ENCODE data around the gene MAPK9.

The MAPK9 gene
- total RNA-seq: 31.5 to 37.3 (median 37.0) reads per million in 3 donors

DNA sequence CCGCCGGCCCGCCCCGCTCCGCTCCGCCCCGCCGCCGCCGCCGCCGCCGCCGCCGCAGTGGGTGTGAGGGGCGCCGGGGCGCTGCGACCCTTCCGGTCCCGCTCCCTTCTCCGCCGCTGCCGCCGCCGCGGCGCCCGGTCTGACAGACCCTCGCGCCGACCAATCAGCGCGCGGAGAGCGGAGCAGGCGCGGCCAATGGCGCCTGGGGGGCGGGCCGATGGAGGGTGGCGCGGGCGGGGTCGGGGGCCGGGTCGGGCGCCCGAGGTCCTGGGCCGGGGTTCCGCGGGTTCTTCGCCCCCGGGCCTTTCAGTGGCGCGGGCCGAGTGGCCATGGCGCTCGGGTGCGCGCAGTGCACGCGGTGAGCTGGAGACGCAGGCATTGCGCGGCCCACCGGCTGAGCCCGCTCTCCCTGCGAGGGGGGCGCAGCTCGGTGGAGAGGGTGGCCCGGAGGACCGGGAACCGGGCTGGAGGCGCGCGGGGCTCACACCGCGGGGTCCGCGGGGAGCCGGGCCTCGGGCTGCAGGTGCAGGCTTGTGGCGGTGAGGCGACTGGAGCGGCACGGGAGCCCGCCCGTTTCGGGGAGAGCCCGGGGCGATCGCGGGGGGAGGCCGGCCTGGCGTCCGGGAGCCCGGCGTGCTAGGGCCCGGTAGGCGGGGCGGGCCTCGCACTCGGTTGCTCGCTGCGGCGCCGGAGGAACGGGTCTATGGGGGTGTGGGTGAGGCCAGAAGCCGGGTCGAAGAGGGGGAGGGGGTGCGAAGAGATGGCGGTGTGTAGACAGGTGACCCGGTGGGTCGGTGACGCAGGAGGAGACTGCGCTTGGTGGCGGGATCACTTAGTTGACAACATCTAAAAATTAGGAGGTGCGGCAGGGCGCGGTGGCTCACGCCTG is at the start of gene MAPK9:
MAPK9 (minus strand) TSS at position 141 of the 889 bp plus-strand sequence. CDS start 11,522 bp downstream, outside the sequence.
- Histone ChIP-seq H3K27me3 (replicated peaks; ENCODE audit: control insufficient read depth, insufficient read depth, low read length, poor library complexity, severe bottlenecking) (no peaks in the 10 kb centered on the region), H3K9me3 (ENCODE audit: control insufficient read depth, low read length) (no peaks in the 10 kb centered on the region), H3K4me3 (ENCODE audit: insufficient read depth, low read depth, low read length, poor library complexity, severe bottlenecking) (peak within 1 kb of the TSS; percentile 92), H3K4me1 (ENCODE audit: control insufficient read depth, insufficient read depth, low read length, poor library complexity, severe bottlenecking) (peaks cover 15% of the 10 kb centered on the region), H3K27ac (ENCODE audit: insufficient read depth, low read length, poor library complexity, severe bottlenecking) (peak within 1 kb of the TSS; percentile 94), H3K36me3 (ENCODE audit: control insufficient read depth, insufficient read depth, low read length) (no peaks in the 10 kb centered on the region)
- DNase-seq: peak; percentile 74 to 79 (median 78)

GRCh38 chr5:180341595-180341994 is 49.7 kb upstream of the MAPK9 start:
- H3K4me3 ChIP-seq (ENCODE audit: insufficient read depth, low read depth, low read length, poor library complexity, severe bottlenecking): no peak overlapping the region
- no peaks in the 10 kb centered on the region for H3K4me1 ChIP-seq (ENCODE audit: control insufficient read depth, insufficient read depth, low read length, poor library complexity, severe bottlenecking)
- no peaks in the 10 kb centered on the region for H3K36me3 ChIP-seq (ENCODE audit: control insufficient read depth, insufficient read depth, low read length)
- no peak for DNase-seq
- H3K9me3 ChIP-seq (ENCODE audit: control insufficient read depth, low read length): no peaks in the 10 kb centered on the region
- no peak overlapping the region for H3K27ac ChIP-seq (ENCODE audit: insufficient read depth, low read length, poor library complexity, severe bottlenecking)
- no peaks in the 10 kb centered on the region for H3K27me3 ChIP-seq (replicated peaks; ENCODE audit: control insufficient read depth, insufficient read depth, low read length, poor library complexity, severe bottlenecking)

DNA sequence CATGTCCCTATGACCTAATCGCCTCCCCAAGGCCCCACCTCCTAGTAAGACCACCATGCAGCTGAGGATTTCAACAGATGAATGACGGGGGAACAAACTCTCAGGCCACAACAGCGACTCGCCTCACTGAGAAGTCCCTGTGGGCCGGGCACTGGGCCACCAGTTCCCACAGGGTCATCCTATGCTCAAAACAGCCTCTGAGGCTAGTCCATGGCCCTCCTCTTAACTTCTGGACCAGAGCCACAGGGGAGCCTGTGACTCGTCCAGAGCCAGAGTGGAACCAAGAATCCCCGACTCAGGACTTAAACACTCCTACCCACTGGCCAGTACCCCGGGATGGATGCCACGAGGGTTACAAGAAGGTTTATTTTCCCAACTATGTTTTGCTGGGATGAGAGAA is 49.0 kb upstream of the MAPK9 start:
- no peaks in the 10 kb centered on the region for H3K27me3 ChIP-seq (replicated peaks; ENCODE audit: control insufficient read depth, insufficient read depth, low read length, poor library complexity, severe bottlenecking)
- no peaks in the 10 kb centered on the region for H3K4me1 ChIP-seq (ENCODE audit: control insufficient read depth, insufficient read depth, low read length, poor library complexity, severe bottlenecking)
- H3K9me3 ChIP-seq (ENCODE audit: control insufficient read depth, low read length): no peaks in the 10 kb centered on the region
- no peaks in the 10 kb centered on the region for H3K36me3 ChIP-seq (ENCODE audit: control insufficient read depth, insufficient read depth, low read length)
- no peak overlapping the region for H3K27ac ChIP-seq (ENCODE audit: insufficient read depth, low read length, poor library complexity, severe bottlenecking)
- H3K4me3 ChIP-seq (ENCODE audit: insufficient read depth, low read depth, low read length, poor library complexity, severe bottlenecking): no peak overlapping the region
- no peak for DNase-seq

DNA sequence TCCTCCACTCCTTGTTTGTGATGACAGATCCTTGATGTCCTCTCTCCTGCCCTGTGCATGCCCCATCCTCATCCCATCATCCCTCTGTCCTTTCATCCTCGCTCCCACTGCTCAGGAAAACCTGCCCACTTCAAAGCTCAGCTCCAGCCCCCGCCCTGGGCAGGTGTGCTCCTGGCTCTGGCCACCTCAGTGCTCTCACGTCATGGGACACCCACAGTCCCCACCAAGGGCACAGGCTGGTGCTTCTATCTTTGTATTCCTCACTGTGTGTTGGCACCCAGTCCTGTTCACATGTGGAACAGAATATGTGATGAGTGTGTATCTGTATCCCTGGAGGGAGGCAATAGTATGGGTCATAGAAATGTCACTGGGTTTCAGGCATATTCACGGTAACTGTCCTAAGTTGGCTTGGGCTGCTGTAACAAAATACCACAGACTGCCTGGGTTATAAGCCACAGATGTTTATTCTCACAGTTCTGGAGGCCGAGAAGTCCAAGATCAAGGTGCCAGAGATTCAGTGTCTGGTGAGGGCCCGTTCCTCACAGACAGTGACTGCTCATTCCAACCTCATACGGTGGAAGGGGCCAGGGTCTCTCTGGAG is 47.8 kb upstream of the MAPK9 start:
- Histone ChIP-seq H3K27me3 (replicated peaks; ENCODE audit: control insufficient read depth, insufficient read depth, low read length, poor library complexity, severe bottlenecking) (no peaks in the 10 kb centered on the region), H3K9me3 (ENCODE audit: control insufficient read depth, low read length) (no peaks in the 10 kb centered on the region), H3K4me1 (ENCODE audit: control insufficient read depth, insufficient read depth, low read length, poor library complexity, severe bottlenecking) (no peaks in the 10 kb centered on the region), H3K4me3 (ENCODE audit: insufficient read depth, low read depth, low read length, poor library complexity, severe bottlenecking) (no peak overlapping the region), H3K27ac (ENCODE audit: insufficient read depth, low read length, poor library complexity, severe bottlenecking) (no peak overlapping the region), H3K36me3 (ENCODE audit: control insufficient read depth, insufficient read depth, low read length) (no peaks in the 10 kb centered on the region)
- DNase-seq: no peak

DNA sequence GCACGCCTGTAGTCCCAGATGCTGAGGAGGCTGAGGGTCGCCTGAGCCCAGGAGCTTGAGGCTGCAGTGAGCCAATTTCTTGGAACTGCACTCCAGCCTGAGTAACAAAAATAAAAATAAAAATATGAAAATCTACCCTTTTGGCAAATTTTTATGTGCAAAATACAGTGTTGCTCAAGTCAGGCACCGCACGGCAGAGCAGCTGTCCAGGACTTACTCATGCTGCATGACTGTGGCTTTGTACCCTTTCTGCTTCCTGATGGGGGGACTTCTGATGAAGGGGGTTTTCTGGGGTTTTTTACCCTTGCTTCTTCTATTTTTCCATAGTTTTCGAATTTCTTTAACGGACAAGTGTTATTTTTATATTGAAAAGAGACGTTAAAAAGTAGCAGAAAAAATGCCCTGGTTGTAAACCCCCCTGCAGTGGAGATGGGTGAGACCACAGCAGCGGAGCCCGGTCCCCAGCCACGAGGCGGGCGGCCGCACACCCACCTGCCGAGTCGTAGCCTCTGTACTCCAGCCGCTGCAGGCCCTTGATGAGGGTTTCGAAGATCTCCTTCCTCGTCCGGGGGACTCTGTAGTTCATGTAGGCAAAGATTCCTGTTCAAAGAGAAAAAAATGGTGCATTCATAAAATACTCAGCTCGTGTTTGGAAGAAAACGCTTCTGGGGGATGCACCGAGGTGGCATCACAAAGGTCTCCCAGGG is 46.3 kb upstream of the MAPK9 start:
- Histone ChIP-seq H3K27ac (ENCODE audit: insufficient read depth, low read length, poor library complexity, severe bottlenecking) (no peak overlapping the region), H3K27me3 (replicated peaks; ENCODE audit: control insufficient read depth, insufficient read depth, low read length, poor library complexity, severe bottlenecking) (peaks cover 2% of the 10 kb centered on the region), H3K4me3 (ENCODE audit: insufficient read depth, low read depth, low read length, poor library complexity, severe bottlenecking) (no peak overlapping the region), H3K4me1 (ENCODE audit: control insufficient read depth, insufficient read depth, low read length, poor library complexity, severe bottlenecking) (no peaks in the 10 kb centered on the region), H3K9me3 (ENCODE audit: control insufficient read depth, low read length) (no peaks in the 10 kb centered on the region), H3K36me3 (ENCODE audit: control insufficient read depth, insufficient read depth, low read length) (no peaks in the 10 kb centered on the region)
- no peak for DNase-seq

- no peaks in the 10 kb centered on the region for H3K9me3 ChIP-seq (ENCODE audit: control insufficient read depth, low read length)
- H3K36me3 ChIP-seq (ENCODE audit: control insufficient read depth, insufficient read depth, low read length): no peaks in the 10 kb centered on the region
- no peak for DNase-seq
- H3K4me3 ChIP-seq (ENCODE audit: insufficient read depth, low read depth, low read length, poor library complexity, severe bottlenecking): no peak overlapping the region
- no peak overlapping the region for H3K27ac ChIP-seq (ENCODE audit: insufficient read depth, low read length, poor library complexity, severe bottlenecking)
- peaks cover 2% of the 10 kb centered on the region for H3K27me3 ChIP-seq (replicated peaks; ENCODE audit: control insufficient read depth, insufficient read depth, low read length, poor library complexity, severe bottlenecking)
- H3K4me1 ChIP-seq (ENCODE audit: control insufficient read depth, insufficient read depth, low read length, poor library complexity, severe bottlenecking): no peaks in the 10 kb centered on the region
Measured at GRCh38 chr5:180336234-180337020, 44.5 kb upstream of the MAPK9 start.

DNA sequence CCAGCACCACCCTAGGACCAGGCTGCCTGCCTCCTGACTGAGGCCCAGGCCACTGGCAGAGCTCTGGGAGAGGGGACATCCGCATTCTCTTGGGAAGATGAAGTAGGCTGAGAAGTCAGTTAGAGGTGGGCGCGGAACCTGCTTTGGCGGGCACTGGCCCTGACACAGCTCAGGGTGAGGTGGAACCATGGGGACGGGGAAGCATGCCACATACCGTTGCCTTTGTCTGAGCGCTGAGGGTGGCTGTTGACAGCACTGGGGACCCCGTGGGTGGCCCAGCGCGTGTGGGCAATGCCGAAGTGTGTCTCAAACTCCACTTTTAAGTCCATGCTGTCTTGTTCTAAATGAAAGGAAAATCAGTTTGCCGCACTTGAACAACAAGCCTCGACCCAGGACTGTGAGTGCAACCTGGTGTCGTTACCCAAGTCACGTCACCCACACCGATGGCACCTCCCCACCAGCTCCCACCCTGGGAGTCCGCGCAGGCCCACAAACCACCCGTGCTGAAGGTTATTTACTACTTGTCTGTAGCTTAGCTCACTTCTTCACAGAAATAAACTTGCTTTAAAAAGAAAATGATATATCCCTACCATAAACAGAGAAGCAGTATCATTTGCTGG is 43.8 kb upstream of the MAPK9 start:
- H3K27me3 ChIP-seq (replicated peaks; ENCODE audit: control insufficient read depth, insufficient read depth, low read length, poor library complexity, severe bottlenecking): peaks cover 2% of the 10 kb centered on the region
- DNase-seq: no peak

DNA sequence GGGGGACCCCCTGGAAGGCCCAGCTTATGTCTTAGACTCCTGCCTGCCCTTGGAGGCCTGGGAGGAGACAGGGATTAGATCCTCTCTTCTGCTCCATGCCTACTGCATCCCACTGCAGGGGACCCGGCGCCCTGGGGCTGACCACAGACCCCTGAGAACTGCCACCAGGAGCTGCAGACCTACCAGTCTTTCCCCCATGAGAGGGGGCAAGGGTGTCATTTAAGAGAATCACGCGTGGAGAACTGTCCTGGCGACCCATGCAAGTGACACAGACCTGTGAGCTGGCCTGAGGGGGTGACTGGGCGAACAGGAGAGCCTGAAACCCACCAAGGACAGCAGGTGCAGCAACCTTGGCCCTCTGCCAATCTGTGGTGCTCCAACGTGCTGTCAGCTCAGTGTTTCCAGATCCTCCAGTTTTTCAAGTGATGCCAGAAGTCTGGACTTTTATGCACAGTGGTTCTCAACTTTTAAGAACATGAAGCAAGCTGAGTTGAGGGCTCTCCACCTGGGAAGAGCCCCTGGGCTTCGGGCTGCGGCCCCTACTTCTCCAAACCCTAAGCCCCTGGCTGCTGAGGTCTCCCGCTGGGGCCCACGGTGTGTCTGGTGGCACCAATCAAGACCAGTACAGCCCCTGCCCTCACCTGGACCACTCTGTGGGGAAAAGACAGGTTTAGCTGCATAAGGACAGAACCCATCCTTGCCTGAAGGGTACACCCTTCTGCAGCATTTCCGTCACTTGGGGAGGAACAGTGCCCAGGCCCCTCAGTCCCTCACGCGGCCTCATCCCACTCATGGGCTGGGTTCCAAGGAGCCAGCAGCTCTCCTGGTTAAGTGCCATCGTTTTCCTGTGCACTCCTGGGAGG is 43.1 kb upstream of the MAPK9 start:
- Histone ChIP-seq H3K27me3 (replicated peaks; ENCODE audit: control insufficient read depth, insufficient read depth, low read length, poor library complexity, severe bottlenecking) (peaks cover 2% of the 10 kb centered on the region), H3K9me3 (ENCODE audit: control insufficient read depth, low read length) (no peaks in the 10 kb centered on the region), H3K36me3 (ENCODE audit: control insufficient read depth, insufficient read depth, low read length) (no peaks in the 10 kb centered on the region), H3K27ac (ENCODE audit: insufficient read depth, low read length, poor library complexity, severe bottlenecking) (no peak overlapping the region), H3K4me3 (ENCODE audit: insufficient read depth, low read depth, low read length, poor library complexity, severe bottlenecking) (no peak overlapping the region), H3K4me1 (ENCODE audit: control insufficient read depth, insufficient read depth, low read length, poor library complexity, severe bottlenecking) (no peaks in the 10 kb centered on the region)
- no peak for DNase-seq

More for the DNA sequence above, 43.8 kb upstream of the MAPK9 start:
- Histone ChIP-seq H3K36me3 (ENCODE audit: control insufficient read depth, insufficient read depth, low read length) (no peaks in the 10 kb centered on the region), H3K9me3 (ENCODE audit: control insufficient read depth, low read length) (no peaks in the 10 kb centered on the region), H3K27ac (ENCODE audit: insufficient read depth, low read length, poor library complexity, severe bottlenecking) (no peak overlapping the region), H3K4me1 (ENCODE audit: control insufficient read depth, insufficient read depth, low read length, poor library complexity, severe bottlenecking) (no peaks in the 10 kb centered on the region), H3K4me3 (ENCODE audit: insufficient read depth, low read depth, low read length, poor library complexity, severe bottlenecking) (no peak overlapping the region)
